Naive B cell (primary cell): ENCODE measurements around the gene LPP. TPM values are rescaled to one million over a fixed set of nuclear protein-coding genes. Genes with fewer than 3 reads are reported as not detected.

Experiments
- ATAC-seq, 2 donors: fragments of 150-1000 bp; cut with Tn5 transposase; 2 replicates each; pipeline ENCODE4 v1.10.0; 2021; ENCODE audit warnings: low read depth in 2 of 2, mild to moderate bottlenecking in 2 of 2, moderate library complexity in 2 of 2
- DNase-seq: peaks from one replicate; pipeline ENCODE4 v3.0.0; 2022
- H3K27ac Mint-ChIP-seq, 6 donors: one replicate each; pipeline ENCODE4 v1.8.0; 2020 to 2022; ENCODE audit warnings: mild to moderate bottlenecking in 6 of 6, mixed read lengths in 6 of 6, moderate library complexity in 5 of 6, inconsistent platforms in 2 of 6
- H3K27me3 Mint-ChIP-seq, 3 donors: one replicate each; pipeline ENCODE4 v1.8.0; 2021 to 2022; ENCODE audit warnings: mixed read lengths in 3 of 3, mild to moderate bottlenecking in 1 of 3
- H3K36me3 Mint-ChIP-seq, 2 donors: one replicate each; pipeline ENCODE4 v1.8.0; 2020 to 2022; ENCODE audit warnings: mixed read lengths in 2 of 2, inconsistent platforms in 1 of 2, mild to moderate bottlenecking in 1 of 2
- H3K4me1 Mint-ChIP-seq, 3 donors: one replicate each; pipeline ENCODE4 v1.8.0; 2020 to 2022; ENCODE audit warnings: mixed read lengths in 3 of 3, inconsistent platforms in 1 of 3, mild to moderate bottlenecking in 1 of 3, moderate library complexity in 1 of 3
- H3K4me3 Mint-ChIP-seq, 8 donors: one replicate each; pipeline ENCODE4 v1.8.0; 2020 to 2022; ENCODE audit warnings: mild to moderate bottlenecking in 8 of 8, mixed read lengths in 8 of 8, moderate library complexity in 8 of 8, inconsistent platforms in 2 of 8
- H3K9me3 Mint-ChIP-seq, 7 donors: one replicate each; pipeline ENCODE4 v1.8.0; 2020 to 2022; ENCODE audit warnings: mixed read lengths in 7 of 7, mild to moderate bottlenecking in 5 of 7, inconsistent platforms in 2 of 7, moderate library complexity in 1 of 7
- polyA plus RNA-seq, 6 donors: library from polyadenylated mRNA; unstranded; fragments of 300-500 nt; fragmentation: Illumina TruSeq; gene quantifications; one replicate each; pipeline ENCODE4 v1.2.3, GENCODE V29; 2021; ENCODE audit warnings: low read depth in 6 of 6

The LPP gene
- polyA plus RNA-seq, 6 donors from 2014 or later = 9.6 to 58.6 (median 25.4) TPM

- H3K27me3 Mint-ChIP-seq = no peaks in the 10 kb centered on the region
- H3K9me3 Mint-ChIP-seq = peaks cover 0 to 13% (median 0%) of the 10 kb centered on the region in 7 donors
- DNase-seq (no peak), ATAC-seq (no peak)
- no peaks in the 10 kb centered on the region for H3K36me3 Mint-ChIP-seq
- H3K27ac Mint-ChIP-seq = peak overlapping the region in 2 of 6 donors; percentile 16 to 56
- peaks cover 65 to 82% (median 75%) of the 10 kb centered on the region in 3 donors for H3K4me1 Mint-ChIP-seq
- H3K4me3 Mint-ChIP-seq = peak overlapping the region in 1 of 8 donors; percentile 49
Measured at GRCh38 chr3:188449421-188449820, 295.5 kb downstream of the LPP start.

GRCh38 chr3:188452158-188452772 lies 298.3 kb downstream of the LPP start:
- H3K4me1 Mint-ChIP-seq = peaks cover 48 to 61% (median 58%) of the 10 kb centered on the region in 3 donors
- ATAC-seq (no peak), DNase-seq (no peak)
- no peaks in the 10 kb centered on the region for H3K27me3 Mint-ChIP-seq
- peak overlapping the region; percentile 84 to 98 (median 94) for H3K27ac Mint-ChIP-seq
- H3K9me3 Mint-ChIP-seq = peaks cover 0 to 3% (median 0%) of the 10 kb centered on the region in 7 donors
- peaks cover 0 to 4% of the 10 kb centered on the region in 2 donors for H3K36me3 Mint-ChIP-seq
- peak overlapping the region in 2 of 8 donors; percentile 9 to 35 for H3K4me3 Mint-ChIP-seq

DNA sequence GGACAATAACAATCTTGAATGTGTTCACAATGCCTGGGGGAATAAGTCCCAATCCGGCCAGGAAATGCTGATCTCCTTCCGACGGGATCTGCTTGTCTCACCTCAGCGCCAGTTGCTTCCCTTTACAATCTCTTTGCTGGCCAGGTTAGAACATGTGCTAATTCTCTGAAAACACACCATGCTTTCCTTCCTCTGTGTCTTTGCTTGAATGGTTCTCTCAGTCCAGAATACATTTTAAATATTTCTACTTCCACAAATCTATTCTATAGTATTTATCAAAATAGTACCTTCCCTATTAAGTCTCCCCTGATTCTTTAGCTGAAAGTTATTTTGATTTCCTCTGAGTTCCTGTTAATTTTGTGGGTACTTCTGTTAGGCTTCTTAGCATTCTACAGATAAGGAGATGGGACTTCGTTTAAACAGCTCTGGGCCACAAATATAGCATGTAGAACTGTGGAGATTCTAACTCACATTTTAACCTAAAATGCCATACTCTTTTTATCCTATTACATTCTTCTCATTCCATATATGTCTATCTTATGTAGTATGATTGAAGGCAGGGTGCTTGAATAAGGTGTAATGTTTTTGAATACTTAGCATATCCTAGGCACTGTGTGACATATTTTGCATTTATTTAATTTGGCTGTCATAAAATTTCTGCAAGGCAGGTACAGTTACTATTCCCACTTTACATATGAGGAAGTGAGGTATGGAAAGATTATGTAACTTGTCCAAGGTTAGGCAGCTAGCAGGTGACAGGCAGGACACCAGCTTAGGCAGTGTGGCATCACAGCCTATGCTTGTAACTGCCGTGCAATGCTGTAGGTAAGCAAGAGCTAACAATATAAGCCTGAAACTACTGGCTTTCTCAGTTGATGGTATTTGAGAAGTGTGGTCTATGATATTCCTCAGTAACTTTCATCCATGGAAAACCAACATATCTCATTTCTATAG lies 299.8 kb downstream of the LPP start:
- Mint-ChIP-seq H3K27ac (peak overlapping the region; percentile 84 to 98 (median 94)), H3K36me3 (peaks cover 0 to 4% of the 10 kb centered on the region in 2 donors), H3K27me3 (no peaks in the 10 kb centered on the region), H3K9me3 (peaks cover 0 to 3% (median 0%) of the 10 kb centered on the region in 7 donors), H3K4me3 (peak overlapping the region; percentile 2 to 84 (median 63)), H3K4me1 (peaks cover 46 to 56% (median 47%) of the 10 kb centered on the region in 3 donors)
- DNase-seq = no peak
- ATAC-seq = peak; percentile 61 to 63

- DNase-seq (no peak), ATAC-seq (no peak)
- Mint-ChIP-seq H3K4me1 (peaks cover 42 to 58% (median 46%) of the 10 kb centered on the region in 3 donors), H3K4me3 (no peak overlapping the region), H3K27me3 (no peaks in the 10 kb centered on the region), H3K27ac (peak overlapping the region in 2 of 6 donors; percentile 31 to 35), H3K36me3 (peaks cover 0 to 9% of the 10 kb centered on the region in 2 donors), H3K9me3 (peaks cover 0 to 3% (median 0%) of the 10 kb centered on the region in 7 donors)
Measured at GRCh38 chr3:188455748-188456147, 301.8 kb downstream of the LPP start.

GRCh38 chr3:188458756-188459155 lies 304.8 kb downstream of the LPP start:
- Mint-ChIP-seq H3K4me3 (no peak overlapping the region), H3K36me3 (peaks cover 0 to 9% of the 10 kb centered on the region in 2 donors), H3K4me1 (peaks cover 21 to 39% (median 22%) of the 10 kb centered on the region in 3 donors), H3K27me3 (no peaks in the 10 kb centered on the region), H3K27ac (peak overlapping the region in 3 of 6 donors; percentile 0 to 72 (median 28)), H3K9me3 (no peaks in the 10 kb centered on the region)
- DNase-seq = no peak
- ATAC-seq = no peak

DNA sequence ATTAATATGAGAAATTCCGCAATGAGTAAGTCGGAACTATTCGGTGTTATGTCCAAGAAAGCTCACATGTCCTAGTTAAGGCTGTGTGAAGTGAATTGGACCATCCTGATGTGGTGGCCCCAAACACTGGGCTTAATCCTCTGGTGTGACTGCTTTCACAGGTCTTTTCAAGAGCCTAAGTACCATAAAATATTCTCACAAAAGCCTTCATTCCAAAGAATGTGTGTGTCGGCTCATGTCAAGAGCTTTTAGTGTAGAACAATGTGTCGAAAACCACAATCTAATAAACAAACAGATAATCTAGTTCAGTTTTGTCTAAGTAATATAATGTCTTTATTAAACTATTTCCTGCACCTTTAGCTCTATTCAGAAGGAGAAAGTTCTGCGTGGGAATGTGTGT lies 311.4 kb downstream of the LPP start:
- Mint-ChIP-seq H3K4me1 (peaks cover 17 to 25% (median 18%) of the 10 kb centered on the region in 3 donors), H3K9me3 (peaks cover 0 to 5% (median 0%) of the 10 kb centered on the region in 7 donors), H3K36me3 (peaks cover 8 to 24% of the 10 kb centered on the region in 2 donors), H3K4me3 (no peak overlapping the region), H3K27ac (peak overlapping the region in 3 of 6 donors; percentile 20 to 58 (median 53)), H3K27me3 (no peaks in the 10 kb centered on the region)
- DNase-seq (no peak), ATAC-seq (no peak)

DNA sequence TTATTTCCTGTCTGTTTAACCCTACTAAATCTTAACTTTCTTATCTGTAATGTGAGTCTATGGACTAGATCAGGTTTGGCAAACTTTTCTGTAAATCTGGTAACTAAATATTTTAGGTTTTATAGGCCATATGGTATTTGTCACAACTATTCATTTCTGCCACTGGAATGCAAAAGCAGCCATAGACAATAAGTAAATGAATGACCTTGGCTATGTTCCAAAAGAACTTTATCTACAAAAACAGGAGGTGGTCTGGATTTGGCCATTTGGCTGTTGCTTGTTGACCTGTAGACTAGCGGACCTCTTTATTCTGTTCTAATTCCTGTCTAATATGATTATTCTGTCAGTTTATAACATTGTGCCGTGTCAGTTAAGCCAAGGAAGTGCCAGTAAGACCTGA lies 314.2 kb downstream of the LPP start:
- no peak overlapping the region for H3K4me3 Mint-ChIP-seq
- ATAC-seq (no peak), DNase-seq (no peak)
- H3K36me3 Mint-ChIP-seq = peaks cover 8 to 28% of the 10 kb centered on the region in 2 donors
- H3K27ac Mint-ChIP-seq = no peak overlapping the region
- peaks cover 15 to 29% (median 26%) of the 10 kb centered on the region in 3 donors for H3K4me1 Mint-ChIP-seq
- no peaks in the 10 kb centered on the region for H3K27me3 Mint-ChIP-seq
- peaks cover 0 to 5% (median 0%) of the 10 kb centered on the region in 7 donors for H3K9me3 Mint-ChIP-seq

DNA sequence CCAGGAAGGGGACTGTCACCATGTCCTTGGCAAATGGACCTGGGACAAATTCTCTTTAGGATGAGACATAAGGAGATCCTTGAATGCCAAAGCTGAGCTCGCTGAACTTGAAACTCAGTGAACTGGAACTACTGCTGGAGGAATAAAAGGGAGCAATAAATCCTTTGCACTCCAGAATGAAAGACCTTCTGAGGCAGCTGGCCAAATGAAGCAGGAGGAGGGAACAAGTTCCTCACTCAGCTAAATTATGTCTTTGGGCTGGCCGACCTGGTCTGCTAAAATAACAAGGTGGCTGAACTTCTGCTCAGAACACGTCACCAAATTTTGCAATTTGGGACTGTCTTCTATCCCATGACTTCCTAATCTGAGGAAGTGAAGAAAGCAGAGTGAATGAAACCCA lies 314.7 kb downstream of the LPP start:
- ATAC-seq = no peak
- peaks cover 0 to 5% (median 0%) of the 10 kb centered on the region in 7 donors for H3K9me3 Mint-ChIP-seq

DNA sequence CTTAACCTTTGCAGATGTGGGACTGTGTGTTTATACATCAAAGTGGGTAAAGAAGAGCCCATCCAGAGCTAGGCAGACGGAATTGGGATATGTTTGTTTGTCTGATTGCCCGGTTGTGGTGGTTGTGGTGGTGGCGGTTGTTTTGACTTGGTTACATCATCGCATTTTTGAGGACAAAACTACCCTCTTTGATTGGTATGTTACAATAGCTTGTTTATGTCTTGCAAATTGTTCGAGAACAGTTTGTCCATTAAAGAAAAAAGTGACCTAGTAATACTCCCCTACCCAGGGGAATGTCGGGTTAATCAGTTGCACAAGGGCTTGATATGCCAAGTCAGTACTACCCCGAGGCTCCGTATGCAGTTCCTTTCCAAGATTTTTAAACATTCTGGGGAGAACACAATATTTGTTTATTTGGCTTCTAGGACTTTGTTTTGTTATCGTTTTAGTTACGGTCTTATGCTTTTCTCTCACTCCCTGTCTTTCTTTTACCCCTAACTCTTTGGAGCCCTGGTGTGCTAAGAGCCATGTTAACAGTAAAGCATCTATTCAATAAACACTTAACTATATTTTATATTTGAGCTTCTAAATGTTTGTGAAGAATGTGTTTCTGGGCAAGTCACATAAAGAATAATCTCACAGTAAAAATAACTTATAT lies 315.4 kb downstream of the LPP start:
- Mint-ChIP-seq H3K9me3 (peaks cover 0 to 5% (median 0%) of the 10 kb centered on the region in 7 donors), H3K36me3 (peaks cover 8 to 28% of the 10 kb centered on the region in 2 donors), H3K27ac (no peak overlapping the region), H3K4me3 (no peak overlapping the region), H3K27me3 (no peaks in the 10 kb centered on the region), H3K4me1 (peaks cover 20 to 35% (median 35%) of the 10 kb centered on the region in 3 donors)
- no peak for DNase-seq
- ATAC-seq = no peak

More for the DNA sequence above, 314.7 kb downstream of the LPP start:
- Mint-ChIP-seq H3K36me3 (peaks cover 8 to 28% of the 10 kb centered on the region in 2 donors), H3K4me3 (no peak overlapping the region), H3K27ac (no peak overlapping the region), H3K4me1 (peaks cover 19 to 33% (median 31%) of the 10 kb centered on the region in 3 donors), H3K27me3 (no peaks in the 10 kb centered on the region)
- DNase-seq = no peak

GRCh38 chr3:188470508-188471130 lies 316.7 kb downstream of the LPP start:
- H3K27me3 Mint-ChIP-seq = no peaks in the 10 kb centered on the region
- H3K27ac Mint-ChIP-seq = peak overlapping the region in 4 of 6 donors; percentile 12 to 73 (median 43)
- DNase-seq = no peak
- peaks cover 18 to 35% (median 32%) of the 10 kb centered on the region in 3 donors for H3K4me1 Mint-ChIP-seq
- ATAC-seq = no peak
- no peak overlapping the region for H3K4me3 Mint-ChIP-seq
- peaks cover 8 to 28% of the 10 kb centered on the region in 2 donors for H3K36me3 Mint-ChIP-seq
- peaks cover 0 to 5% (median 0%) of the 10 kb centered on the region in 7 donors for H3K9me3 Mint-ChIP-seq

GRCh38 chr3:188471723-188472122 lies 317.8 kb downstream of the LPP start:
- no peak overlapping the region for H3K4me3 Mint-ChIP-seq
- H3K9me3 Mint-ChIP-seq = peaks cover 0 to 5% (median 0%) of the 10 kb centered on the region in 7 donors
- peak overlapping the region in 3 of 6 donors; percentile 12 to 73 (median 56) for H3K27ac Mint-ChIP-seq
- peaks cover 14 to 32% of the 10 kb centered on the region in 2 donors for H3K36me3 Mint-ChIP-seq
- no peak for DNase-seq
- peaks cover 19 to 32% (median 24%) of the 10 kb centered on the region in 3 donors for H3K4me1 Mint-ChIP-seq
- no peaks in the 10 kb centered on the region for H3K27me3 Mint-ChIP-seq
- ATAC-seq = no peak

- no peak for ATAC-seq
- Mint-ChIP-seq H3K27ac (peak overlapping the region in 2 of 6 donors; percentile 12 to 56), H3K9me3 (peaks cover 0 to 5% (median 0%) of the 10 kb centered on the region in 7 donors), H3K36me3 (peaks cover 11 to 31% of the 10 kb centered on the region in 2 donors), H3K27me3 (no peaks in the 10 kb centered on the region), H3K4me3 (no peak overlapping the region), H3K4me1 (peaks cover 18 to 36% (median 27%) of the 10 kb centered on the region in 3 donors)
- no peak for DNase-seq
Measured at GRCh38 chr3:188472336-188472735, 318.4 kb downstream of the LPP start.
